Colon (tissue), 2 donors: ENCODE results near the gene FRRS1.
"Not testable (repeated sequence)": the region's sequence is repeated elsewhere in the genome, so short reads cannot be mapped to it uniquely, and the experiment has no call there.

Experiments
- FAIRE-seq: peaks from 2 replicates; lab custom pipeline; 2012; peaks lifted over from hg19 to GRCh38; lab: Jason Lieb, UNC
- donor health status: control.
- donor health status: control.

The FRRS1 gene

GRCh38 chr1:99764909-99765308, 1.5 kb downstream of the FRRS1 start:
- no peak for FAIRE-seq

GRCh38 chr1:99764439-99764838, 2.0 kb downstream of the FRRS1 start:
- FAIRE-seq, result no peak

- no peak for FAIRE-seq
Measured at GRCh38 chr1:99763956-99764355, 2.5 kb downstream of the FRRS1 start.

- no peak for FAIRE-seq
Measured at GRCh38 chr1:99761774-99762173, 4.7 kb downstream of the FRRS1 start.

GRCh38 chr1:99759518-99760160, 6.8 kb downstream of the FRRS1 start:
- FAIRE-seq, result no peak

- not testable (repeated sequence) for FAIRE-seq
Measured at GRCh38 chr1:99758686-99759517, 7.5 kb downstream of the FRRS1 start.

GRCh38 chr1:99758073-99758511, 8.3 kb downstream of the FRRS1 start:
- no peak for FAIRE-seq

GRCh38 chr1:99756598-99756997, 9.8 kb downstream of the FRRS1 start:
- peak; percentile 18 for FAIRE-seq

- no peak for FAIRE-seq
Measured at GRCh38 chr1:99755664-99756063, 10.8 kb downstream of the FRRS1 start.

- no peak for FAIRE-seq
Measured at GRCh38 chr1:99754697-99755096, 11.7 kb downstream of the FRRS1 start.

GRCh38 chr1:99754055-99754626, 12.3 kb downstream of the FRRS1 start:
- no peak for FAIRE-seq

GRCh38 chr1:99751877-99752504, 14.4 kb downstream of the FRRS1 start:
- FAIRE-seq, result no peak

- FAIRE-seq, result no peak
Measured at GRCh38 chr1:99749504-99750347, 16.7 kb downstream of the FRRS1 start.

GRCh38 chr1:99748419-99748818, 18.0 kb downstream of the FRRS1 start:
- FAIRE-seq, result no peak

GRCh38 chr1:99745684-99746083, 20.8 kb downstream of the FRRS1 start:
- FAIRE-seq, result no peak

- FAIRE-seq, result no peak
Measured at GRCh38 chr1:99745061-99745460, 21.4 kb downstream of the FRRS1 start.

- FAIRE-seq, result no peak
Measured at GRCh38 chr1:99740141-99740540, 26.3 kb downstream of the FRRS1 start.

GRCh38 chr1:99738858-99739465, 27.5 kb downstream of the FRRS1 start:
- FAIRE-seq, result no peak

- FAIRE-seq, result no peak
Measured at GRCh38 chr1:99737016-99737415, 29.4 kb downstream of the FRRS1 start.

GRCh38 chr1:99735852-99736251, 30.6 kb downstream of the FRRS1 start:
- no peak for FAIRE-seq

- FAIRE-seq, result no peak
Measured at GRCh38 chr1:99731384-99731783, 35.1 kb downstream of the FRRS1 start.
